ENCODE data around the gene PRUNE2.
A peak's percentile ranks its signal among the peaks of the same experiment; 100 is the strongest.

Gene PRUNE2

GRCh38 chr9:76704593-76705204 lies 201.2 kb downstream of the PRUNE2 start:
- peak; percentile 35 for DNase-seq

GRCh38 chr9:76703270-76703669 lies 202.6 kb downstream of the PRUNE2 start:
- Mint-ChIP-seq H3K27me3 (peaks cover 44% of the 10 kb centered on the region), H3K27ac (no peak overlapping the region), H3K9me3 (no peaks in the 10 kb centered on the region), H3K4me3 (no peak overlapping the region), H3K4me1 (ENCODE audit: low read depth) (peaks cover 3% of the 10 kb centered on the region), H3K36me3 (ENCODE audit: low read depth) (no peaks in the 10 kb centered on the region)
- no peak for DNase-seq

More at GRCh38 chr9:76704593-76705204, 201.2 kb downstream of the PRUNE2 start:
- H3K4me3 Mint-ChIP-seq: no peak overlapping the region
- H3K27ac Mint-ChIP-seq: no peak overlapping the region
- no peaks in the 10 kb centered on the region for H3K36me3 Mint-ChIP-seq (ENCODE audit: low read depth)
- peaks cover 54% of the 10 kb centered on the region for H3K27me3 Mint-ChIP-seq
- H3K9me3 Mint-ChIP-seq: no peaks in the 10 kb centered on the region
- peaks cover 3% of the 10 kb centered on the region for H3K4me1 Mint-ChIP-seq (ENCODE audit: low read depth)

- DNase-seq: no peak
- no peak overlapping the region for H3K27ac Mint-ChIP-seq
- peaks cover 37% of the 10 kb centered on the region for H3K27me3 Mint-ChIP-seq
- no peaks in the 10 kb centered on the region for H3K36me3 Mint-ChIP-seq (ENCODE audit: low read depth)
- no peaks in the 10 kb centered on the region for H3K9me3 Mint-ChIP-seq
- no peak overlapping the region for H3K4me3 Mint-ChIP-seq
- peaks cover 3% of the 10 kb centered on the region for H3K4me1 Mint-ChIP-seq (ENCODE audit: low read depth)
These were observed 204.4 kb downstream of the PRUNE2 start for GRCh38 chr9:76701441-76702039.

- H3K4me3 Mint-ChIP-seq: no peak overlapping the region
- no peak for DNase-seq
- peaks cover 38% of the 10 kb centered on the region for H3K27me3 Mint-ChIP-seq
- no peak overlapping the region for H3K27ac Mint-ChIP-seq
- peaks cover 3% of the 10 kb centered on the region for H3K4me1 Mint-ChIP-seq (ENCODE audit: low read depth)
- H3K36me3 Mint-ChIP-seq (ENCODE audit: low read depth): no peaks in the 10 kb centered on the region
- H3K9me3 Mint-ChIP-seq: no peaks in the 10 kb centered on the region
These were observed 205.0 kb downstream of the PRUNE2 start for GRCh38 chr9:76700916-76701315.

- H3K9me3 Mint-ChIP-seq: no peaks in the 10 kb centered on the region
- no peak overlapping the region for H3K4me3 Mint-ChIP-seq
- no peaks in the 10 kb centered on the region for H3K36me3 Mint-ChIP-seq (ENCODE audit: low read depth)
- H3K27ac Mint-ChIP-seq: no peak overlapping the region
- H3K4me1 Mint-ChIP-seq (ENCODE audit: low read depth): peaks cover 3% of the 10 kb centered on the region
- H3K27me3 Mint-ChIP-seq: peaks cover 40% of the 10 kb centered on the region
- DNase-seq: no peak
These were observed 205.9 kb downstream of the PRUNE2 start for GRCh38 chr9:76699971-76700370.

- H3K36me3 Mint-ChIP-seq (ENCODE audit: low read depth): no peaks in the 10 kb centered on the region
- peaks cover 39% of the 10 kb centered on the region for H3K27me3 Mint-ChIP-seq
- H3K4me3 Mint-ChIP-seq: no peak overlapping the region
These were observed 208.4 kb downstream of the PRUNE2 start for GRCh38 chr9:76697554-76697953.

GRCh38 chr9:76697081-76697480 lies 208.8 kb downstream of the PRUNE2 start:
- Mint-ChIP-seq H3K4me3 (no peak overlapping the region), H3K9me3 (no peaks in the 10 kb centered on the region), H3K27ac (no peak overlapping the region), H3K36me3 (ENCODE audit: low read depth) (no peaks in the 10 kb centered on the region), H3K4me1 (ENCODE audit: low read depth) (peaks cover 5% of the 10 kb centered on the region), H3K27me3 (peaks cover 42% of the 10 kb centered on the region)
- no peak for DNase-seq

More at GRCh38 chr9:76697554-76697953, 208.4 kb downstream of the PRUNE2 start:
- no peak for DNase-seq
- no peaks in the 10 kb centered on the region for H3K9me3 Mint-ChIP-seq
- H3K27ac Mint-ChIP-seq: no peak overlapping the region
- H3K4me1 Mint-ChIP-seq (ENCODE audit: low read depth): no peaks in the 10 kb centered on the region

GRCh38 chr9:76693912-76694311 lies 212.0 kb downstream of the PRUNE2 start:
- no peak for DNase-seq
- Mint-ChIP-seq H3K36me3 (ENCODE audit: low read depth) (no peaks in the 10 kb centered on the region), H3K4me3 (no peak overlapping the region), H3K27ac (no peak overlapping the region), H3K4me1 (ENCODE audit: low read depth) (peaks cover 10% of the 10 kb centered on the region), H3K9me3 (no peaks in the 10 kb centered on the region), H3K27me3 (peaks cover 66% of the 10 kb centered on the region)

GRCh38 chr9:76692458-76693129 lies 213.3 kb downstream of the PRUNE2 start:
- no peaks in the 10 kb centered on the region for H3K9me3 Mint-ChIP-seq
- H3K36me3 Mint-ChIP-seq (ENCODE audit: low read depth): no peaks in the 10 kb centered on the region
- DNase-seq: no peak
- peaks cover 23% of the 10 kb centered on the region for H3K4me1 Mint-ChIP-seq (ENCODE audit: low read depth)
- H3K27me3 Mint-ChIP-seq: peaks cover 67% of the 10 kb centered on the region
- no peak overlapping the region for H3K27ac Mint-ChIP-seq
- H3K4me3 Mint-ChIP-seq: peak overlapping the region; percentile 58

- Mint-ChIP-seq H3K4me3 (peak overlapping the region; percentile 58), H3K36me3 (ENCODE audit: low read depth) (no peaks in the 10 kb centered on the region), H3K27ac (no peak overlapping the region), H3K9me3 (no peaks in the 10 kb centered on the region), H3K27me3 (peaks cover 69% of the 10 kb centered on the region), H3K4me1 (ENCODE audit: low read depth) (peaks cover 26% of the 10 kb centered on the region)
- no peak for DNase-seq
These were observed 214.2 kb downstream of the PRUNE2 start for GRCh38 chr9:76691517-76692313.

- Mint-ChIP-seq H3K4me1 (ENCODE audit: low read depth) (peaks cover 26% of the 10 kb centered on the region), H3K27me3 (peaks cover 62% of the 10 kb centered on the region), H3K4me3 (no peak overlapping the region), H3K27ac (no peak overlapping the region), H3K9me3 (no peaks in the 10 kb centered on the region), H3K36me3 (ENCODE audit: low read depth) (no peaks in the 10 kb centered on the region)
- DNase-seq: no peak
These were observed 214.9 kb downstream of the PRUNE2 start for GRCh38 chr9:76690973-76691370.

- peaks cover 57% of the 10 kb centered on the region for H3K27me3 Mint-ChIP-seq
- no peaks in the 10 kb centered on the region for H3K36me3 Mint-ChIP-seq (ENCODE audit: low read depth)
- H3K4me3 Mint-ChIP-seq: no peak overlapping the region
- no peaks in the 10 kb centered on the region for H3K9me3 Mint-ChIP-seq
- H3K4me1 Mint-ChIP-seq (ENCODE audit: low read depth): peaks cover 26% of the 10 kb centered on the region
- no peak for DNase-seq
- H3K27ac Mint-ChIP-seq: no peak overlapping the region
These were observed 215.5 kb downstream of the PRUNE2 start for GRCh38 chr9:76690246-76690972.

GRCh38 chr9:76688471-76689238 lies 217.3 kb downstream of the PRUNE2 start:
- H3K4me1 Mint-ChIP-seq (ENCODE audit: low read depth): peaks cover 26% of the 10 kb centered on the region
- H3K36me3 Mint-ChIP-seq (ENCODE audit: low read depth): no peaks in the 10 kb centered on the region
- no peaks in the 10 kb centered on the region for H3K9me3 Mint-ChIP-seq
- DNase-seq: no peak
- peaks cover 49% of the 10 kb centered on the region for H3K27me3 Mint-ChIP-seq
- no peak overlapping the region for H3K27ac Mint-ChIP-seq
- H3K4me3 Mint-ChIP-seq: no peak overlapping the region

Data from activated T-cell treated with anti-CD3 and anti-CD28 coated beads, Interleukin-2, amount 50 U/mL, for 24 hours (primary cell).